Measurements from ENCODE around the gene MARCHF2.
"Not testable (repeated sequence)": the region's sequence is repeated elsewhere in the genome, so short reads cannot be mapped to it uniquely, and the experiment has no call there.

MARCHF2 gene

GRCh38 chr19:8413629-8413995, 507 bp downstream of the MARCHF2 start:
- no peak for DNase-seq

- DNase-seq: no peak
Observed at GRCh38 chr19:8416796-8417195, 3.7 kb downstream of the MARCHF2 start.

GRCh38 chr19:8421484-8422461, 8.7 kb downstream of the MARCHF2 start:
- no peak for DNase-seq

- DNase-seq: no peak
Observed at GRCh38 chr19:8423817-8424223, 10.7 kb downstream of the MARCHF2 start.

- not testable (repeated sequence) for DNase-seq
Observed at GRCh38 chr19:8425331-8425730, 12.2 kb downstream of the MARCHF2 start.

- DNase-seq: no peak
Observed at GRCh38 chr19:8426283-8426682, 13.2 kb downstream of the MARCHF2 start.

GRCh38 chr19:8429044-8429443, 15.9 kb downstream of the MARCHF2 start:
- DNase-seq: no peak

- no peak for DNase-seq
Observed at GRCh38 chr19:8429826-8430225, 16.7 kb downstream of the MARCHF2 start.

- no peak for DNase-seq
Observed at GRCh38 chr19:8430650-8431049, 17.5 kb downstream of the MARCHF2 start.

GRCh38 chr19:8438236-8438635, 25.1 kb downstream of the MARCHF2 start:
- DNase-seq: no peak

- no peak for DNase-seq
Observed at GRCh38 chr19:8441725-8442544, 28.8 kb downstream of the MARCHF2 start.

GRCh38 chr19:8444140-8444676, 31.1 kb downstream of the MARCHF2 start:
- not testable (repeated sequence) for DNase-seq

GRCh38 chr19:8444677-8445487, 31.8 kb downstream of the MARCHF2 start, which contains the start of gene HNRNPM:
TSS of gene HNRNPM (plus strand) at chr19:8444975. CDS start at chr19:8444999, 24 bp downstream.
- peak; percentile 99 for DNase-seq

GRCh38 chr19:8445488-8446001, 32.4 kb downstream of the MARCHF2 start:
- DNase-seq: peak; percentile 37

- DNase-seq: no peak
Observed at GRCh38 chr19:8446061-8446709, 33.1 kb downstream of the MARCHF2 start.

- no peak for DNase-seq
Observed at GRCh38 chr19:8449830-8450229, 36.7 kb downstream of the MARCHF2 start.

GRCh38 chr19:8451377-8451776, 38.3 kb downstream of the MARCHF2 start:
- DNase-seq: no peak

- DNase-seq: no peak
Observed at GRCh38 chr19:8451885-8452284, 38.8 kb downstream of the MARCHF2 start.

GRCh38 chr19:8452446-8453123, 39.5 kb downstream of the MARCHF2 start:
- DNase-seq: no peak

- DNase-seq: no peak
Observed at GRCh38 chr19:8453616-8454015, 40.5 kb downstream of the MARCHF2 start.

- no peak for DNase-seq
Observed at GRCh38 chr19:8454218-8454617, 41.1 kb downstream of the MARCHF2 start.

All from NK-92 treated with Interleukin-12 subunit alpha and Interleukin-12 subunit beta, amount 100 ng/mL, for 24 hours (cell line).